ENCODE data around the gene SOX4. TPM values are rescaled to one million over a fixed set of nuclear protein-coding genes. Genes with fewer than 3 reads are reported as not detected.
A peak's percentile ranks its signal among the peaks of the same experiment; 100 is the strongest.

SOX4 gene
- total RNA-seq, 4 donors from 2014 or later = 10.9 to 16.7 (median 15.8) TPM

DNA sequence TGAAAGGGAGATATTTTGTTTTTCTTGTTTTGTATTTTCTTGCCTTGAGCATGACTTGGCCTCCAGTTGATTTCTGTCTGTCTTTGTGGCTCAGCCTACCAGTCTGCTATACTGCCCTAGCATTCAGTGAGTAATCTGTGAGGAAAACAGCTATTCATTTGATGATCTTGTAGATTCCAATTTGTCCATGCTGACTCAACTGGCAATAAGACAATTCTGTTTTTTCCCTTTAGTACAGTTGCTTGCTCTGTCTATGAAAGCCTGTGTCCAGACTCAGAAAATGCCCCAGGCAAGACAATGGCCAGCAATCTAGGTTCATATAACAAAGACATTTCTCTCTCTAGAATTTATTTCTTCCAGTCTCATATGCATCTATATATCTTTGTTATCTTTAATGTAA is 10.9 kb upstream of the SOX4 start:
- no peaks in the 10 kb centered on the region for H3K27me3 ChIP-seq
- H3K27ac ChIP-seq = no peak overlapping the region
- TF ChIP-seq, protein P1, sequence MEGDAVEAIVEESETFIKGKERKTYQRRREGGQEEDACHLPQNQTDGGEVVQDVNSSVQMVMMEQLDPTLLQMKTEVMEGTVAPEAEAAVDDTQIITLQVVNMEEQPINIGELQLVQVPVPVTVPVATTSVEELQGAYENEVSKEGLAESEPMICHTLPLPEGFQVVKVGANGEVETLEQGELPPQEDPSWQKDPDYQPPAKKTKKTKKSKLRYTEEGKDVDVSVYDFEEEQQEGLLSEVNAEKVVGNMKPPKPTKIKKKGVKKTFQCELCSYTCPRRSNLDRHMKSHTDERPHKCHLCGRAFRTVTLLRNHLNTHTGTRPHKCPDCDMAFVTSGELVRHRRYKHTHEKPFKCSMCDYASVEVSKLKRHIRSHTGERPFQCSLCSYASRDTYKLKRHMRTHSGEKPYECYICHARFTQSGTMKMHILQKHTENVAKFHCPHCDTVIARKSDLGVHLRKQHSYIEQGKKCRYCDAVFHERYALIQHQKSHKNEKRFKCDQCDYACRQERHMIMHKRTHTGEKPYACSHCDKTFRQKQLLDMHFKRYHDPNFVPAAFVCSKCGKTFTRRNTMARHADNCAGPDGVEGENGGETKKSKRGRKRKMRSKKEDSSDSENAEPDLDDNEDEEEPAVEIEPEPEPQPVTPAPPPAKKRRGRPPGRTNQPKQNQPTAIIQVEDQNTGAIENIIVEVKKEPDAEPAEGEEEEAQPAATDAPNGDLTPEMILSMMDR (IDR thresholded peaks at IDR 0.05) = no peak
- no peak for TF ChIP-seq POLR2A (IDR thresholded peaks at IDR 0.05)
- no peak for TF ChIP-seq EP300 (IDR thresholded peaks at IDR 0.05)
- TF ChIP-seq POLR2AphosphoS5 (IDR thresholded peaks at IDR 0.05) = no peak
- H3K9me3 ChIP-seq = peaks cover 9% of the 10 kb centered on the region
- DNase-seq (ENCODE audit: low spot score in 2 of 2) = no peak
- no peaks in the 10 kb centered on the region for H3K36me3 ChIP-seq
- H3K4me1 ChIP-seq = peaks cover 7% of the 10 kb centered on the region
- no peak overlapping the region for H3K4me3 ChIP-seq

DNA sequence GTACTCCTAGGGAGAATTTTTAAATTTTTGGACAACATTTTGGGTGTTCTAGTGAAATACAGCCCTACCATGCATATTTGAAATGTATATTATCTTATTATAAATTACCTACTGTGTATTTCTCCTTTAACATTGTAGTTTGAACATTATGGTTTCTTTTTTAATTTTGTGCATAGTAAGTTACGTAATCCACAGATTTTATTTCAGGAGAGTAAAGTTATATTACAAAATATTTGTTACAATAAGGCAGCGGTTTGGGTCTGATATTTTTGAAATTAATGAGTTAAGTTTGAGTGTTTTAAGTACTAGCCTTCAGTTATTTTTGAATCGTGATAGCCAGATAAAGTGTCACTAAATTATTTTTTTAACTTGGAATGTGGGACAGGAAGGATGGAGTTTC is 7.3 kb upstream of the SOX4 start:
- WGBS = 66% methylated on average over 3 of the region's 3 CpGs
- no peak for DNase-seq (ENCODE audit: low spot score in 2 of 2)
- Histone ChIP-seq H3K4me3 (no peak overlapping the region), H3K9me3 (no peaks in the 10 kb centered on the region), H3K36me3 (no peaks in the 10 kb centered on the region), H3K27ac (peak overlapping the region; percentile 87), H3K4me1 (peaks cover 17% of the 10 kb centered on the region), H3K27me3 (no peaks in the 10 kb centered on the region)
- TF ChIP-seq POLR2AphosphoS5 (IDR thresholded peaks at IDR 0.05) = no peak
- no peak for TF ChIP-seq POLR2A (IDR thresholded peaks at IDR 0.05)
- TF ChIP-seq, protein P1 (IDR thresholded peaks at IDR 0.05) = no peak
- no peak for TF ChIP-seq EP300 (IDR thresholded peaks at IDR 0.05)

DNA sequence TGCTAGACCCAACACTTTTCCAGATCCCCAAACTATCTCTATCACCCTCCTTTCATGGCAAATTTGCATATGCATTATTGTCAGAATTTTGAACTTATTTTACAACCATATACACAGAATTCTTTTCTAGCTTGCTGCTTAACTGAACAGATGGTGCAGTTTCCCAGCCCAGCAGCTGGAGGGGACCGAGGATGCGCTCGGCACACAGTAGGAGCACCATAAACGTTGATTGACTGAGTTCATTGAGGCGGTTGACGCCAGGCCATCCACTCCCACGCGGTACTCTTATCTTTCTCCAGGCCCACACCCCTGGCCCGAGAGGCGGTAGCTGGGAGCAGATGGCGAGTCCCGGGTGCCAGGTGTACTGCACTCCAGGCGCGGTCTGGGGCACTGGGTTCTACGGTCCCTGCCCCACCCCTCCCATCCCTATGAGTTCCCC is 6.8 kb upstream of the SOX4 start:
- no peak for DNase-seq (ENCODE audit: low spot score in 2 of 2)

GRCh38 chr6:21587179-21587960 is 6.2 kb upstream of the SOX4 start:
- 0% methylated on average over 36 of the region's 54 CpGs for WGBS
- Histone ChIP-seq H3K36me3 (no peaks in the 10 kb centered on the region), H3K4me1 (peaks cover 20% of the 10 kb centered on the region), H3K27ac (peak overlapping the region; percentile 87), H3K4me3 (peak overlapping the region; percentile 80), H3K27me3 (no peaks in the 10 kb centered on the region), H3K9me3 (no peaks in the 10 kb centered on the region)
- DNase-seq (ENCODE audit: low spot score in 2 of 2) = peak; percentile 85 to 87
- TF ChIP-seq POLR2A (IDR thresholded peaks at IDR 0.05) (no peak), EP300 (IDR thresholded peaks at IDR 0.05) (no peak), POLR2AphosphoS5 (IDR thresholded peaks at IDR 0.05) (no peak)
- TF ChIP-seq, protein P1 (IDR thresholded peaks at IDR 0.05) = no peak

More for the DNA sequence above, 6.8 kb upstream of the SOX4 start:
- Histone ChIP-seq H3K4me1 (peaks cover 17% of the 10 kb centered on the region), H3K27me3 (no peaks in the 10 kb centered on the region), H3K27ac (peak overlapping the region; percentile 87), H3K4me3 (peak overlapping the region; percentile 80), H3K36me3 (no peaks in the 10 kb centered on the region), H3K9me3 (no peaks in the 10 kb centered on the region)
- WGBS = 6% methylated on average over 15 of the region's 15 CpGs
- no peak for TF ChIP-seq POLR2A (IDR thresholded peaks at IDR 0.05)

GRCh38 chr6:21587961-21588480 is 5.5 kb upstream of the SOX4 start:
- Histone ChIP-seq H3K27me3 (no peaks in the 10 kb centered on the region), H3K36me3 (no peaks in the 10 kb centered on the region), H3K27ac (peak overlapping the region; percentile 87), H3K9me3 (no peaks in the 10 kb centered on the region), H3K4me3 (peak overlapping the region; percentile 80), H3K4me1 (peaks cover 21% of the 10 kb centered on the region)
- WGBS = 1% methylated on average over 16 of the region's 39 CpGs
- DNase-seq (ENCODE audit: low spot score in 2 of 2) = peak; percentile 83 to 86
- TF ChIP-seq, protein P1 (IDR thresholded peaks at IDR 0.05) = no peak
- no peak for TF ChIP-seq POLR2A (IDR thresholded peaks at IDR 0.05)
- no peak for TF ChIP-seq EP300 (IDR thresholded peaks at IDR 0.05)
- no peak for TF ChIP-seq POLR2AphosphoS5 (IDR thresholded peaks at IDR 0.05)
